Measurements from ENCODE around the gene GHITM.

The GHITM gene

DNA sequence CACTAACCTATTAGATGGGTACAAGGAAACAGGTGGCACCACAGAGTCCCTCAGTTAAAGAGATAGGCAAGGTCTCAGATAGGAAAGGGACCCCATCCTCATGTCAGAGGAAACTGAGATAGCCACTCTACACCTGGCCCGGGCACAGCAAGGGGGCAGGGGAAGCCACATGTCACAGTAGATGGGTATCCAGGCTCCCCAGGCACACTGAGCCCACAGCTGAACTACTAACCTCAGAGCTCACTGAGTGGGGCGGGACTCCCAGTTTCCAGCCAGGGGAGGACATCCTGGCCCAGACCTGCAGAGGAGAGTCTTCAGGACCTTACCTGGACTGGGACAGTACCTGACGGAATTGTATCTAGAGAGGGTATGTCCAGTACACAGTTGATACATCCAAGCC, 51.3 kb downstream of the GHITM start:
- Mint-ChIP-seq H3K27ac (no peak overlapping the region), H3K36me3 (ENCODE audit: insufficient read depth) (peaks cover 2% of the 10 kb centered on the region), H3K27me3 (no peaks in the 10 kb centered on the region), H3K4me1 (ENCODE audit: low read depth in 2 of 2) (peaks cover 21 to 30% of the 10 kb centered on the region in 2 donors), H3K4me3 (no peak overlapping the region), H3K9me3 (no peaks in the 10 kb centered on the region)
- ATAC-seq (replicated peaks): peak; percentile 21
- DNase-seq: no peak

DNA sequence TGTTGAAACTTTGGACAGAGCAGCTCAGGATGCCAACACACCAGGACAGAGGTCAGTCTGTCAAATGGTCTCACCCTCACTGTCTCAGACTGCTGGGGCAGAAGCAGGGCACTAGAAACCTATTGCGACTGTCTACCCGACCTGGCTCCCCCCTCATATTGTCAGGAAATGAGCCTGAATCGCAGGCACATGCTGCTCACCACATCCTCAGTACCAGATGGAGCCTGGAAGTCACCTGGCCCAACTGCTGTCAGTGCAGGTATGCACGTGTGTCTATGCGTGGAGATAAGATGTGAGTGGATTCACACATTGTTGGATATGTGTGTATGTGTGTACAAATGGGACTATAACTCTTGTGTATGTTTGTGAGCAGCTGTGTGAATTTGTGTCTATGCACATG, 51.8 kb downstream of the GHITM start:
- Mint-ChIP-seq H3K27ac (no peak overlapping the region), H3K27me3 (no peaks in the 10 kb centered on the region), H3K4me1 (ENCODE audit: low read depth in 2 of 2) (peaks cover 23 to 35% of the 10 kb centered on the region in 2 donors), H3K4me3 (peak overlapping the region; percentile 1 to 54), H3K9me3 (no peaks in the 10 kb centered on the region), H3K36me3 (ENCODE audit: insufficient read depth) (peaks cover 2% of the 10 kb centered on the region)
- ATAC-seq (replicated peaks) (peak; percentile 77), DNase-seq (peak in 2 of 3 experiments; percentile 27 to 32)

DNA sequence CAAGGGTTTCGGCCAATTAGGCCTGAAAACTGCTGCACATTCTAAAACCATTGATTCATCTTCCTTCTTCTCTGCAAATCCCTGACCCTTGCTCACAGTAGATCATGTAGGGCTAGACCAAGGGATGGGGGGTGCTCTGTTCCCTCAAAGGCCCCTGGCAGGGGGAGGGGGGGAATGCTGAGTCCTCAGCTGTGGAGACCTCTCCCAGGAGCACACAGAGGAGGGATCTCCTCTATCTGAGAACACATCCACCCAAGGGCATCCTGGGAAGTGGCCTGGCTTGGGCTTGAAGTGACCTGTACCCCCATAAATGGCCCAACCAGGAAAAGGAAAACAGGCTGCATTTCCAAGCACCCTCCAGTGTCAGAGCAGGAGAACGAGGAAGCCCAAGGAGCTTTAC, 54.0 kb downstream of the GHITM start:
- no peak for ATAC-seq (replicated peaks)
- Mint-ChIP-seq H3K27me3 (no peaks in the 10 kb centered on the region), H3K27ac (no peak overlapping the region), H3K36me3 (ENCODE audit: insufficient read depth) (peaks cover 2% of the 10 kb centered on the region), H3K4me1 (ENCODE audit: low read depth in 2 of 2) (peaks cover 23 to 36% of the 10 kb centered on the region in 2 donors), H3K4me3 (peak overlapping the region in 1 of 2 donors; percentile 40), H3K9me3 (no peaks in the 10 kb centered on the region)
- DNase-seq: no peak

DNA sequence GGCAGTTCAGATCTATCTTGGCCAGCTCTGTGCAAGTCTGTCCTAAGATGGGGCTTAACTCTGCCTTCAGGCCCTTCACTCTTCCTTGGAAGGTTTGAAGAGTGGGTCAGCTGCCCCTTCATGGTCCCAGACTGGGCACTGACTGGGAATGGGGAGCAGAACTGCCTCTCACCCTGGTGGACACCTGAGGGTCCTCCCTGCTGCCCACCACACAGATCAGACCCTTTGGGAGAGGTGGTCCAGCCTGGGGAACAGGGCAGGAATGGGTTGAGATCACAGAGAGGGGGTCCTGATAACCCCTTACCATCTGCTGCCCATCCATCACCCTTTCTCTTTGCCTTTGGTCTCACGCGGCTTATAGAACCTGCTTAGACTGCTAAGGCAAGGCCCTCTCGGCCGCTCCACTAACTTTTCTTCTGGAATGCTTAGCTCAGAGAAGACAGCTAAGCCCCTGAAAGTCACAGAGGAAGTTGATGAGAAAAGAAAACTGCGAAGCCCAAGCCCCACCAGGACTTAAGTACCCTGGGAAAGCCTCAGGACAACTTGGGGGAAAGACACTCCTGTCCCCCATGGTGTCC, 54.6 kb downstream of the GHITM start:
- Mint-ChIP-seq H3K27me3 (no peaks in the 10 kb centered on the region), H3K4me3 (peak overlapping the region; percentile 72 to 75), H3K4me1 (ENCODE audit: low read depth in 2 of 2) (peaks cover 23 to 36% of the 10 kb centered on the region in 2 donors), H3K9me3 (no peaks in the 10 kb centered on the region), H3K36me3 (ENCODE audit: insufficient read depth) (peaks cover 2% of the 10 kb centered on the region), H3K27ac (no peak overlapping the region)
- DNase-seq (no peak), ATAC-seq (replicated peaks) (no peak)

DNA sequence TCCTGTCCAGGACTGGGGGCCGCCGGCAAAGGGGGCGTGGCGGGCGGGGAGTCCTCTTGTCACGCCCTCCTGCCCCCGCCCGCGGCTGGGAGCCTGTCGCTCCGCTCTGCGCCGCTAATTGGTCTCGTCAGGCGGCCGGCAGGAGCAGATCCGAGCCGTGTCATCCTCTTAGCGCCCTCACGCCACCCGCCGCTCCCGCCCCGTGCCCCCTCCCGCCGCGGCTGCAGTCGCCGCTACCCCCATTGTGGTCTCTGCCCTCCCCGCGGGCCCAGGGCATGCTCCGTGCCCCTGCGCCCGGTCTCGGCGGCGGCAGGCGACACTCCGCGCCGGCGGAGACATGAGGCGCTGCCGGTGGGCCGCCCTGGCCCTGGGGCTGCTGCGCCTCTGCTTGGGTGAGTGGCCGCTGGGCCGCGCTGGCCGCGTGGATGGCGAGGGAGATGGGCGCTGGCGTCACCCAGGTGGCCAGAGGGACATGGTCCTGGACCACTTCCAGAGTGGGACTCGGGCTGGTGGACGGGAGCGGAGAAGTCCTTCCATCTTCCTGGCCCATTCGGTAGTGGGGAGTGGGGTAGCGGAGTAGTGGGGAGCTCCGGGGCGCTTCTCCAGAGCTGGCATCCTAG, 55.2 kb downstream of the GHITM start, which contains the start of gene CDHR1:
TSS of gene CDHR1 (plus strand) at position 114 of the 620 bp plus-strand sequence. CDS start at position 338, 224 bp downstream.
- Mint-ChIP-seq H3K36me3 (ENCODE audit: insufficient read depth) (peaks cover 2% of the 10 kb centered on the region), H3K9me3 (no peaks in the 10 kb centered on the region), H3K4me1 (ENCODE audit: low read depth in 2 of 2) (peaks cover 23 to 36% of the 10 kb centered on the region in 2 donors), H3K27ac (peak within 1 kb of the TSS in 1 of 2 donors; percentile 17), H3K4me3 (peak within 1 kb of the TSS; percentile 72 to 75), H3K27me3 (no peaks in the 10 kb centered on the region)
- peak; percentile 36 to 52 (median 49) for DNase-seq
- peak; percentile 72 for ATAC-seq (replicated peaks)

DNA sequence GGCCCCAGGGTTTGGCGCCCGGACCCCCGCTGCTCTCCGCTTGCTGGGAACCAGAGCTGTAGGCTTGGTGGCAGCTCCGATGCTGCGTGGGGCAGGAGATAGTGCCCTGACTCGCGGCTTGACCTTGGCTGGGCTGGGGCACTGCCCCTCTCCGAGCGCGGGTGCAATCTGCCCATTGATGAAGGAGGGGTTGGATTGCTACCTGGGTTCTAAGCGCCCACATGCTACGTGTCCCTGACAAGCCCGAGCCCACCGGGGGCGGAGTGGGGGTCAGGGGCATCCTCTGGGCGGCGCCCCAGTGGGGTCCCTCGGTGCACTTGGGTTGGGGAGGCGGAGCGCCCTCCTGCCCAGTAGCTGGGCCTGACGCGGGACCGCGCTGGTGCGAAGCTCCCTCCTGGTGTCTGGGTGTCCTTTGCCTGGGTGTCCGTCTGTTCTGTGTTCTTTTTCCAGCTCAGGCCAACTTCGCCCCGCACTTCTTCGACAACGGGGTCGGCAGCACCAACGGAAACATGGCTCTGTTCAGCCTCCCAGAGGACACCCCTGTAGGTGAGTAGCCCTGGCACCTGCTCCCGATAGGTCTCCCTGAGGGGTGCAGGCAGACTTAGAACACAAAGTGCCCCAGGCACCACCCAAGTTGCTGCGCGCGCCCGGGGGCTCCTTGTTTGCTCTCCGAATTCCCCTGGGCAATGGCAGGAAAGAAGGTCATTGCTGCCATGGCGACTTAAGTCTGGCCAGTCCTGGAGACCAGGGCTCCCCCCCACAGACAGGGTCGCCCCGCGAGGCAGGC, 55.9 kb downstream of the GHITM start:
- H3K4me3 Mint-ChIP-seq: peak overlapping the region; percentile 72 to 75
- DNase-seq (no peak), ATAC-seq (replicated peaks) (no peak)
- no peaks in the 10 kb centered on the region for H3K9me3 Mint-ChIP-seq
- no peaks in the 10 kb centered on the region for H3K27me3 Mint-ChIP-seq
- H3K27ac Mint-ChIP-seq: peak overlapping the region in 1 of 2 donors; percentile 46
- peaks cover 2% of the 10 kb centered on the region for H3K36me3 Mint-ChIP-seq (ENCODE audit: insufficient read depth)
- H3K4me1 Mint-ChIP-seq (ENCODE audit: low read depth in 2 of 2): peaks cover 22 to 35% of the 10 kb centered on the region in 2 donors

DNA sequence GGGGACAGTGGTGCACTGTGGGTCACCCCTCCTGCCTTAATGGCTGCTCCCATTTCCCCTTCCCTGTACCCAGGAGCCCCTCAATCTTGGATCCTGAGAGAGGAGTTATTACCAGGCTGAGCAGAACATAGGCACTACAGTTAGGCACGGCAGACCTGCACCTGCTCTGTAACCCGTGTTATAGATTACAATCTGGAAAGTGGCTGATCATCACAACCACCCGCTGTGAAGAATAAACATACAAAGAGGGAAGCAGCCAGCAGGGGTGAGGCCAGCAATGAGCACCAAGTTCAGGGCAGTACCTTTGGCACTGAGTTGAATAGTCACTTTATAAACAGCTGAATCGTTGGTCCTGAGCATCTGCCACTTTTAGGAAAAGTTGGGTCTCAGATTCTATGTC, 56.8 kb downstream of the GHITM start:
- Mint-ChIP-seq H3K36me3 (ENCODE audit: insufficient read depth) (no peaks in the 10 kb centered on the region), H3K4me3 (peak overlapping the region in 1 of 2 donors; percentile 75)

DNA sequence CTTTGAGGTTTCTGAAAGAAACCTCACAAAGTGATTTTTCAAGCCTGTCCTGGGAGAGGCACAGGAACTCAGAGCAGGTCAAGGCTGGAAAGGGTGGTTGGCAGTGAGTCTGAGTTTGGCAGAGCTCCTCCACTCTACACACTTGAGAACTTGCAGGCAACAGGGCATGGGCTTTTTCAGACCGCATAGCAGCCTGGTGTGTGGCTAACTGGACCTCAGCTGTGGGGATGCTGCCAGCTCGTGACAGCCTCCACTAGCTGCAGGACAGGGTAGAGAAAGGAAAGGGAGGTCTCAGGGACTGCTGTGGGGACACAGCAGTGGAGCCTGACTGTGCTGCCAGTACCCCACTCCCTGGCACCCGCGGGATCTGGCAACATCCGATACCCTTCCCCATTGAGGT, 57.6 kb downstream of the GHITM start:
- Mint-ChIP-seq H3K27ac (peak overlapping the region in 1 of 2 donors; percentile 46), H3K4me3 (no peak overlapping the region), H3K4me1 (ENCODE audit: low read depth in 2 of 2) (peaks cover 8 to 21% of the 10 kb centered on the region in 2 donors), H3K9me3 (no peaks in the 10 kb centered on the region), H3K36me3 (ENCODE audit: insufficient read depth) (no peaks in the 10 kb centered on the region), H3K27me3 (no peaks in the 10 kb centered on the region)
- ATAC-seq (replicated peaks) (no peak), DNase-seq (no peak)

More for the DNA sequence above, 56.8 kb downstream of the GHITM start:
- ATAC-seq (replicated peaks) (no peak), DNase-seq (no peak)
- no peaks in the 10 kb centered on the region for H3K27me3 Mint-ChIP-seq
- H3K27ac Mint-ChIP-seq: peak overlapping the region in 1 of 2 donors; percentile 46
- peaks cover 14 to 27% of the 10 kb centered on the region in 2 donors for H3K4me1 Mint-ChIP-seq (ENCODE audit: low read depth in 2 of 2)
- no peaks in the 10 kb centered on the region for H3K9me3 Mint-ChIP-seq

DNA sequence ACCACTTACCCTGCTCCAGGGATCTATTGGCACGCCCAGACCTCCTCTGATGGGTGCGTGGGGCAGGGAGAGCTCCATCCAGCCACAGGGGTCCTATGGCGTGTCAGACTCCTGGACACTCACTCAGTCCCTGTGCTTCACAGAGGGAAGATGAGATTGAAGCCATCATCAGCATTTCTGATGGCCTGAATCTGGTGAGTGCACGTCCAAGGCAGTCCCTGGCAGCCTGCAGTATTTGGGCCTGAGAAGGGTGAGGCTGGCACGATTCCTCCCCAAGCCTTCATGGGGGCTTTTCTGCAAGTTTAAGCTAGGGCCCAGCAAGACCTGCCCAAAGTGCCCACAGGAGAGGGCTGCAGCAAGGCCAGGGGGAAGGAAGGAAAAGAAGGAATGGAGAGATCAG, 58.3 kb downstream of the GHITM start:
- Mint-ChIP-seq H3K4me3 (no peak overlapping the region), H3K27me3 (no peaks in the 10 kb centered on the region), H3K27ac (no peak overlapping the region), H3K4me1 (ENCODE audit: low read depth in 2 of 2) (peaks cover 8 to 17% of the 10 kb centered on the region in 2 donors), H3K9me3 (no peaks in the 10 kb centered on the region), H3K36me3 (ENCODE audit: insufficient read depth) (no peaks in the 10 kb centered on the region)
- no peak for DNase-seq
- no peak for ATAC-seq (replicated peaks)

DNA sequence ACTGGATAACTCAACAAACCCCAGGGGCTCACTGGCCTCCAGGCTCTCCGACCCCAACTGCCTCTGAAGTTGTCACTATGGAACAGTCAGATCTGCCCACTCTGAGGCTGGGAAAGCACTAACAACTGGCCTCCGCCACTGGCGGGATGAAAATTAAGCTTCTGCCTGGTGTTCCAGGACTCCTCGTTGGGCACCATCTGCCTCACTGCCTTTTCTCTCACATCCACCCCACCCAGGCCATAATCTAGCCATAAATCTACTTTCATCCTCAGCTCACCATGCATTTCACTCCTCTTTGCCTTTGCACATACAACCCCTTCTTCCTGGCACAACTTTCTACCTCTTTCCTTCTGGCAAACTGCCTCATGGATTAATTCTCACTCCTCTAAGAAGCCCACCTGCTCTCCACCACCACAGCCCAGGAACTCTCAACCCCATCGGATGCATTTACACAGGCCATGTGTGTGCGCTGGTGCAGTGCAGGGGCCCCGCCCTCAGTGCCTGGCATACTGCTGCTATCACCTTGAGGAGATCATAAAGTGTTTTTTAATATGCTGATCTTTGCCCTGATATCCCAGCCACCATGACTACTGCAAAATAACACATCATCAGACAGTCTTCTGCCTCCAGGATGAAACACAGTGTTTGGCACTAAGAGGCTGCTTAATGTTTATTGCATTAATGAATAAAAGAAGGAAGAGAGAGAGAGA, 59.1 kb downstream of the GHITM start:
- Mint-ChIP-seq H3K4me3 (no peak overlapping the region), H3K27ac (no peak overlapping the region), H3K36me3 (ENCODE audit: insufficient read depth) (no peaks in the 10 kb centered on the region), H3K4me1 (ENCODE audit: low read depth in 2 of 2) (peaks cover 8 to 16% of the 10 kb centered on the region in 2 donors), H3K9me3 (no peaks in the 10 kb centered on the region), H3K27me3 (no peaks in the 10 kb centered on the region)
- no peak for DNase-seq
- no peak for ATAC-seq (replicated peaks)

DNA sequence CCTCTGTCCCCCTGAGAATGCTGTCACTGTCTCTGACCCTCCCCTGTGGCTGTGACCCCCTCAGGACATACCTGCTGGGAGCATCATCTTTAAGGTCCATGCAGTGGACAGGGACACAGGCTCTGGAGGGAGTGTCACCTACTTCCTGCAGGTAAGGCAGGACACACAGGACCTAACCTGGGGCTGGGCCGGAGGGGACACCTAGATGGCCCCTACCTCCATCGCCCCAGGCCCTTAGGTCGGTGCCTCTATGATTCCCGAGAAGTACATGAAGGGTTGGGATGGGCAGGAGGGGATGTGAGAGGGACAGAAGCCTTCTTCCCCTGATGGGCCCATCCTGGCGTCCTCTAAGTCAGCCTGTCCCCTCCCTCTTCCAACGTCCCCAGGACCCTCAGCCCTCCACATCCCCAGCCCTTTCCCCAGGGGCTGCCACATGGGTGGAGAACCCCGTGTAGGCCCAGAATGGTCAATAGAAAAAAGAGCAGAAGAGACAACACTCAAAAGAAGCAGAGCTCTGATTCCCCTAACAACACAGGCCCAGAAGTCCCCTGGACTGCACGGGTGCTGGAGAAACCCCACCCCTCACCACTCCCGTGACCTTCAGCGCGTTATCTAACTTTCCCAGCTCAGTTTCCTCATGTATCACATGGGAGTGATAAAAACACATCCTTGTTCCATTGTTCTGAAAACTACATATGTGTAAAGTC, 61.4 kb downstream of the GHITM start:
- no peaks in the 10 kb centered on the region for H3K36me3 Mint-ChIP-seq (ENCODE audit: insufficient read depth)
- H3K9me3 Mint-ChIP-seq: no peaks in the 10 kb centered on the region
- DNase-seq: no peak
- H3K4me1 Mint-ChIP-seq (ENCODE audit: low read depth in 2 of 2): peaks cover 7 to 8% of the 10 kb centered on the region in 2 donors
- H3K27ac Mint-ChIP-seq: peak overlapping the region in 1 of 2 donors; percentile 42
- H3K4me3 Mint-ChIP-seq: no peak overlapping the region
- no peak for ATAC-seq (replicated peaks)
- H3K27me3 Mint-ChIP-seq: no peaks in the 10 kb centered on the region

DNA sequence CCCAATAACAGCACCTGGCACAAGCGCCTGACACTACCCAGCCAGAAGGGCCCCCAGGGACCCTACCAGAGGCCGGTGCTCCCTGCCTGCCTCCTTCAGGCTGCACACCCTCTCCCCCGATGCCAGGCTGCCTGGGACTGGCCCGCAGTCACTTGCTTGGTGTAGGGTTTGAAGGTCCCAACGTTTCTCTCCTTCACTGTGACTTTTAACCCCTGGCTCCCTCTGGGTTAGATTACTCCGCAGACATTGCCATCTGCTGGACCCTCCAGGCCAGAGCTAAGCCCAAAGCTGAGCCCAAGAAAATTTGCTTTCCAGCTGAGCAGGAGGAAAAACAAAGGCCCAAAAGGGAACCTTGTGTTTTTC, 61.9 kb downstream of the GHITM start:
- no peaks in the 10 kb centered on the region for H3K9me3 Mint-ChIP-seq
- no peak overlapping the region for H3K27ac Mint-ChIP-seq
- DNase-seq (no peak), ATAC-seq (replicated peaks) (no peak)
- no peak overlapping the region for H3K4me3 Mint-ChIP-seq
- no peaks in the 10 kb centered on the region for H3K36me3 Mint-ChIP-seq (ENCODE audit: insufficient read depth)
- peaks cover 5 to 7% of the 10 kb centered on the region in 2 donors for H3K4me1 Mint-ChIP-seq (ENCODE audit: low read depth in 2 of 2)
- no peaks in the 10 kb centered on the region for H3K27me3 Mint-ChIP-seq

DNA sequence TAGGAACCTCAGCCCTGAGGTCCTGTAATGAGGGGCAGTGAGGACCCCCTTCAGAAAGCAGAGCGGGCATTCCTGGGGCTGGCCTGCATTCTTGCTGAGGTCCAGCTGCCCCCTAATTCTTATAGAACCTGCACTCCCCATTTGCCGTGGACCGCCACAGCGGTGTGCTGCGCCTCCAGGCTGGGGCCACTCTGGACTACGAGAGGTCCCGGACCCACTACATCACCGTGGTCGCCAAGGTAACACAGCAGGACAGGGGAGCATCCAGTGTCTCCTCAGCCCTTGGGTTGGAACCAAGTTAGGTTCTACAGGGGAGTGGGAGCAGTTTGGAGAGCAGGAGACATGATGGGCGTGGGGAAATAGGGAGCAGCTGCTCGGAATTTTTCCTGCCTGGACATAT, 62.4 kb downstream of the GHITM start:
- Mint-ChIP-seq H3K9me3 (no peaks in the 10 kb centered on the region), H3K36me3 (ENCODE audit: insufficient read depth) (no peaks in the 10 kb centered on the region), H3K4me3 (no peak overlapping the region), H3K27me3 (no peaks in the 10 kb centered on the region), H3K4me1 (ENCODE audit: low read depth in 2 of 2) (peaks cover 5 to 7% of the 10 kb centered on the region in 2 donors), H3K27ac (peak overlapping the region in 1 of 2 donors; percentile 28)
- ATAC-seq (replicated peaks): no peak
- DNase-seq: no peak

Measured in effector memory CD8-positive, alpha-beta T cell (primary cell).